Colonic mucosa (tissue), 4 donors: ENCODE results near the gene ATP4A. TPM values are rescaled to one million over a fixed set of nuclear protein-coding genes. Genes with fewer than 3 reads are reported as not detected.

Experiments used
- DNase-seq: peaks from one replicate; pipeline ENCODE4 v3.0.0-alpha.2; 2020
- H3K27ac ChIP-seq: fragments of 200-600 bp; one replicate; pipeline ENCODE4 v1.8.0; 2021
- H3K27me3 ChIP-seq: fragments of 200-600 bp; one replicate; pipeline ENCODE4 v1.8.0; 2021
- H3K36me3 ChIP-seq: fragments of 200-600 bp; one replicate; pipeline ENCODE4 v1.8.0; 2021
- H3K4me1 ChIP-seq: fragments of 200-600 bp; one replicate; pipeline ENCODE4 v1.8.0; 2021; ENCODE audit warnings: mild to moderate bottlenecking
- H3K4me3 ChIP-seq: fragments of 200-600 bp; one replicate; pipeline ENCODE4 v1.8.0; 2021
- H3K9ac ChIP-seq, 2 donors: one replicate each; pipeline ENCODE4 v1.7.0; 2013; ENCODE audit warnings: control low read depth in 2 of 2, low read depth in 2 of 2, low read length in 2 of 2
- H3K9me3 ChIP-seq: fragments of 200-600 bp; one replicate; pipeline ENCODE4 v1.8.0; 2021
- CTCF ChIP-seq: fragments of 200-600 bp; IDR thresholded peaks from one replicate; pipeline ENCODE4 v1.8.0; 2022; ENCODE audit warnings: antibody characterized with exemption, mild to moderate bottlenecking
- intact Hi-C: fragments of 100-400 bp; cut with DNase I; formaldehyde crosslinking; loops from one replicate; pipeline ENCODE4 v1.14.1; 2022
- total RNA-seq, 2 donors: library from RNA; stranded (reverse); fragmentation: NEBNext Ultra II Directional in 1 of 2; extraction: Animal tissue kit (Norgen Biotek cat#: 25700) in 1 of 2; gene quantifications; one replicate each; pipeline ENCODE4 v1.2.1, GENCODE V29; 2021
- donor health status: healthy.
- donor health status: DM: no; HTN: no; CAD: no.
- donor health status: DM: no; HTN: no; CAD: no.

ATP4A gene
- total RNA-seq, 2 donors from 2014 or later, result not detected

- peak; percentile 93 for TF ChIP-seq CTCF
- H3K27me3 ChIP-seq, result no peaks in the 10 kb centered on the region
Measured at GRCh38 chr19:35509861-35510625, 53.4 kb downstream of the ATP4A start.

GRCh38 chr19:35509018-35509652 lies 54.3 kb downstream of the ATP4A start:
- intact Hi-C loops, result no loop called here
- Histone ChIP-seq H3K4me1 (no peaks in the 10 kb centered on the region), H3K36me3 (no peaks in the 10 kb centered on the region), H3K27me3 (no peaks in the 10 kb centered on the region), H3K9ac (peak overlapping the region in 1 of 2 donors; percentile 63), H3K27ac (no peak overlapping the region), H3K4me3 (peak overlapping the region; percentile 43), H3K9me3 (no peaks in the 10 kb centered on the region)
- peak; percentile 67 for DNase-seq
- no peak for TF ChIP-seq CTCF

More at GRCh38 chr19:35509861-35510625, 53.4 kb downstream of the ATP4A start:
- Histone ChIP-seq H3K9ac (peak overlapping the region; percentile 3 to 63), H3K4me1 (no peaks in the 10 kb centered on the region), H3K9me3 (no peaks in the 10 kb centered on the region), H3K27ac (peak overlapping the region; percentile 33), H3K4me3 (peak overlapping the region; percentile 43), H3K36me3 (no peaks in the 10 kb centered on the region)
- DNase-seq, result peak; percentile 84
- intact Hi-C loops, result loop anchor here (2.0 kb wide), 1 partner anchor 79 kb away; no protein-coding TSS in a partner anchor

DNA sequence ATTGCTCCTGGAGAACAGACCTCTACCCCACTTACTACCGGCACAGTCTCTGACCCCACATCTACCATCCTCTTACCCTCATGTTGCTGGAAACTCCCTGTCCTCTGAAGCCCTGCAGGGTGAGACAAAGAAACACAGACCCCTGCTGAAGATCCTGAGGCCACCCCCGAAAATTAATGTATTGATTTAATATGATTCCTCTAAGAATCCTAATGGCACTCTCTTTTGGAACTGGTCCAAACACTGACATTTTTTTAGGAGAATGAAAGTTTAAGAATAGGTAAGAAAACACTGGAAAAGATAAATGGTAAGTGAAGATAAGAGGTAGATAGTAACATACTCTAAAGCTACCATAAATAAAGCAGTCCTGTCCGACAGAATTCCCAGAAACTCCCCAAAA lies 55.3 kb downstream of the ATP4A start:
- DNase-seq, result no peak
- Histone ChIP-seq H3K4me1 (no peaks in the 10 kb centered on the region), H3K9me3 (no peaks in the 10 kb centered on the region), H3K9ac (no peak overlapping the region), H3K27ac (no peak overlapping the region), H3K27me3 (no peaks in the 10 kb centered on the region), H3K4me3 (no peak overlapping the region), H3K36me3 (no peaks in the 10 kb centered on the region)
- intact Hi-C loops, result no loop called here
- no peak for TF ChIP-seq CTCF

GRCh38 chr19:35507561-35507960 lies 55.9 kb downstream of the ATP4A start:
- no peak overlapping the region for H3K27ac ChIP-seq
- intact Hi-C loops, result no loop called here
- no peak overlapping the region for H3K4me3 ChIP-seq
- no peak for DNase-seq
- no peak overlapping the region for H3K9ac ChIP-seq
- H3K9me3 ChIP-seq, result no peaks in the 10 kb centered on the region
- no peaks in the 10 kb centered on the region for H3K27me3 ChIP-seq
- H3K4me1 ChIP-seq, result no peaks in the 10 kb centered on the region
- no peak for TF ChIP-seq CTCF
- H3K36me3 ChIP-seq, result no peaks in the 10 kb centered on the region

DNA sequence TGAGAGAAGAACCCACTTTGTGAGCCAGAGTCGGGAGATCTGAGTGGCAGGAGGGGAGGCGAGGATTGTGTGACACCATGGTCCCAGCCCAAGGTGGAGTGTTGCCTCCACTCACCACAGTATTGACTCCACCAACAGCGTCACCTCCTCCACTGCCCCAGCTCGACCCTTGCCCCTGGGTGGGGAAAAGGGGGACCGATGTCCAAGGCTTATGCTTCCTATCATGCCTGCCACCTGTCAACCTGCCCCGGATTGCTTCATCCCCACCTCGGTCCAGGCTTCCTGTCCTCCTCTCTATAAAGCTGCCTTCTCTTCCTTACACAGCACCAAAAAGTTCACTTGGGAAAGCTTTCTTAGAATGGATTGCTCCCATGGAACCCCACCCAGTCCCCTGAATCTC lies 57.4 kb downstream of the ATP4A start:
- no peaks in the 10 kb centered on the region for H3K36me3 ChIP-seq
- no peaks in the 10 kb centered on the region for H3K4me1 ChIP-seq
- intact Hi-C loops, result no loop called here
- H3K9me3 ChIP-seq, result no peaks in the 10 kb centered on the region
- no peak for TF ChIP-seq CTCF
- H3K27ac ChIP-seq, result no peak overlapping the region
- no peak for DNase-seq
- no peak overlapping the region for H3K9ac ChIP-seq
- H3K4me3 ChIP-seq, result no peak overlapping the region
- H3K27me3 ChIP-seq, result no peaks in the 10 kb centered on the region
